Measurements from ENCODE around the gene PRDM1.

The PRDM1 gene

GRCh38 chr6:106128981-106129781 is 43.0 kb downstream of the PRDM1 start:
- H3K36me3 ChIP-seq = no peaks in the 10 kb centered on the region
- no peak for DNase-seq
- H3K27ac ChIP-seq = no peak overlapping the region
- H3K9me3 ChIP-seq (ENCODE audit: severe bottlenecking) = no peaks in the 10 kb centered on the region
- no peak for TF ChIP-seq CTCF (IDR thresholded peaks at IDR 0.05; ENCODE audit: low read depth, low read length)
- H3K27me3 ChIP-seq (ENCODE audit: insufficient read depth, low read depth, severe bottlenecking) = no peaks in the 10 kb centered on the region
- no peak overlapping the region for H3K4me3 ChIP-seq (ENCODE audit: low read depth, low read length)

GRCh38 chr6:106132153-106132698 is 46.1 kb downstream of the PRDM1 start:
- no peak for TF ChIP-seq CTCF (IDR thresholded peaks at IDR 0.05; ENCODE audit: low read depth, low read length)
- no peaks in the 10 kb centered on the region for H3K9me3 ChIP-seq (ENCODE audit: severe bottlenecking)
- no peak for DNase-seq
- no peak overlapping the region for H3K27ac ChIP-seq
- H3K4me3 ChIP-seq (ENCODE audit: low read depth, low read length) = no peak overlapping the region
- no peaks in the 10 kb centered on the region for H3K27me3 ChIP-seq (ENCODE audit: insufficient read depth, low read depth, severe bottlenecking)
- H3K36me3 ChIP-seq = no peaks in the 10 kb centered on the region

- no peak overlapping the region for H3K4me3 ChIP-seq (ENCODE audit: low read depth, low read length)
- no peaks in the 10 kb centered on the region for H3K36me3 ChIP-seq
- TF ChIP-seq CTCF (IDR thresholded peaks at IDR 0.05; ENCODE audit: low read depth, low read length) = no peak
- H3K9me3 ChIP-seq (ENCODE audit: severe bottlenecking) = no peaks in the 10 kb centered on the region
- H3K27ac ChIP-seq = no peak overlapping the region
- no peaks in the 10 kb centered on the region for H3K27me3 ChIP-seq (ENCODE audit: insufficient read depth, low read depth, severe bottlenecking)
- DNase-seq = no peak
These were observed 46.9 kb downstream of the PRDM1 start for GRCh38 chr6:106133040-106133439.

GRCh38 chr6:106134087-106134770 is 48.1 kb downstream of the PRDM1 start:
- no peaks in the 10 kb centered on the region for H3K27me3 ChIP-seq (ENCODE audit: insufficient read depth, low read depth, severe bottlenecking)
- DNase-seq = no peak
- no peak overlapping the region for H3K27ac ChIP-seq
- H3K36me3 ChIP-seq = no peaks in the 10 kb centered on the region
- H3K4me3 ChIP-seq (ENCODE audit: low read depth, low read length) = no peak overlapping the region
- no peak for TF ChIP-seq CTCF (IDR thresholded peaks at IDR 0.05; ENCODE audit: low read depth, low read length)
- no peaks in the 10 kb centered on the region for H3K9me3 ChIP-seq (ENCODE audit: severe bottlenecking)

- no peak for TF ChIP-seq CTCF (IDR thresholded peaks at IDR 0.05; ENCODE audit: low read depth, low read length)
- Histone ChIP-seq H3K27me3 (ENCODE audit: insufficient read depth, low read depth, severe bottlenecking) (no peaks in the 10 kb centered on the region), H3K36me3 (no peaks in the 10 kb centered on the region), H3K4me3 (ENCODE audit: low read depth, low read length) (no peak overlapping the region), H3K9me3 (ENCODE audit: severe bottlenecking) (peaks cover under 1% of the 10 kb centered on the region), H3K27ac (no peak overlapping the region)
- no peak for DNase-seq
These were observed 48.9 kb downstream of the PRDM1 start for GRCh38 chr6:106134906-106135634.

Measured in WERI-Rb-1 (cell line).